ENCODE measurements around the gene GPSM1.

GPSM1 gene

DNA sequence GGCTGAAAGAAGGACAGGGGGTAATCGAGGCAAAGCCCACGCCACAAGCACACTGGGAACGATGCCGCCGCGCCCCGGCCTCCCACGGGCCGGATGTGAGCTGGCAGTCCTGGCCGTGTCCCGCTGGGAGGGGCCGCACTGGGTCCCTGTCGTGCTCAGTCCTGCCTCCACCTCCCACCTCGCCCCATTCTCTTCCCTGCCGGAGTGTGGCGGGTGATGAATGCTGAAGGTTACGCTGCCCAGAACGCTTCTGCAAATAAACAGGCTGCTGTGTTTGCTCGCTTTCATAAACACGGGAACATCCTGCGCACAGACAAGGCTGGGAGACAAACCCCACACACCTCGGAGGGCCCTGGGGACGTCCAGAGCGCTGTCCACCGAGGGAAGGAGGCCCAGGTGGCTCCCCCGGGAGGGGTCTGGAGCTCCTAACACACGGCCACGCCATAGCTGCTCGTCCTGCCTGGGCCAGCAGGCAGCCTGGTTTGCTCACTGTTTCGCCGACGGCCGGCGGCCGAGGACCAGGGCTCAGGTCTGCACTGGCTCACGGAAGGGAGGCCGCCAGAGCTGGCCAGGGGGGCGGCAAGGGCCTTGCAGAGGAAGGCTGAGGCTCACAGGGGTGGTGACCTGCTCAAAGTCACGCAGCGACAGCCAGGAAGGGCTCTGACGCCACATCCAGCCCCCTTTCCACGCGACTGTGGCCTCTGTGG is 33.9 kb downstream of the GPSM1 start:
- Histone ChIP-seq H3K27me3 (ENCODE audit: low read depth) (no peaks in the 10 kb centered on the region), H3K36me3 (replicated peaks) (no peaks in the 10 kb centered on the region; the same call in 1 of the 2 replicates), H3K9me3 (no peaks in the 10 kb centered on the region), H3K4me3 (no peak overlapping the region), H3K4me1 (peaks cover 8% of the 10 kb centered on the region)
- in situ Hi-C loops (cut with MboI; ENCODE audit: low sequenced_read_pairs): no loop called here
- no peak for DNase-seq (ENCODE audit: low spot score in 2 of 2)

DNA sequence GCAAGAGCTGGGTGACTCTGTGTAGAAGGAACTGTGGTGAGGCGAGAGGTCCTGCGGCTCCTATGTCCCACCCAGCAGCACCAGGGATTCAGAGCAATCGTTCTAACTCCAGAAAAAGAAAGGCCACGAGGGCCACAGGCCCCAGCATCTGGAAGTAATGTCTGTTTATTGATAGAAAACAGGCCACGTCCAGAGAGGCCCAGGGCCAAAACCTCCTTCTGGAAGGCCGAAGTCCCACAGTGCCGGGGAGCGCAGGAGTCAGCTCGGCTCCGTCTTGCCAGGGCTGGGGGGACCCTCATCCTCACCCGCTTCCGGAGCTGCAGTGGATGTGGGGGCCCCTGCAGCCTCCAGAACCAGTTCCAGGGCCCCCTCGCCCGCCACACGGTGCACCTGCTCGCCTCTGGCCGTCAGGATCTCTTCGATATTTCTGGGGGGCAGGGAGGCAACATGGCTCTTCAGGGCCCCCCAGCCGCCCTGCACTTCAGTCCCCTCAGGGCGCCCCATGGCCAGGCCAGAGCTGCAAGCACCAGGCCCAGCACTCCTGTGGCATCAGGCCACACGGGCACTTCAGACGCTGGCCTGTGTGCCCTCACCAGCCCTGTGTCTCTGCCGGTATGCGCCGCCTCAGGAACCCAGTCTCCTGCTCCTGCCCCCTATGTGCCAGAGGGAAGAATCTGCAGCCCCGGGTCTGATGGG is 34.6 kb downstream of the GPSM1 start:
- DNase-seq (ENCODE audit: low spot score in 2 of 2): no peak
- no peaks in the 10 kb centered on the region; the same call in 1 of the 2 replicates for H3K36me3 ChIP-seq (replicated peaks)
- H3K4me1 ChIP-seq: peaks cover 8% of the 10 kb centered on the region
- H3K4me3 ChIP-seq: no peak overlapping the region
- in situ Hi-C loops (cut with MboI; ENCODE audit: low sequenced_read_pairs): no loop called here
- no peaks in the 10 kb centered on the region for H3K9me3 ChIP-seq
- H3K27me3 ChIP-seq (ENCODE audit: low read depth): no peaks in the 10 kb centered on the region

DNA sequence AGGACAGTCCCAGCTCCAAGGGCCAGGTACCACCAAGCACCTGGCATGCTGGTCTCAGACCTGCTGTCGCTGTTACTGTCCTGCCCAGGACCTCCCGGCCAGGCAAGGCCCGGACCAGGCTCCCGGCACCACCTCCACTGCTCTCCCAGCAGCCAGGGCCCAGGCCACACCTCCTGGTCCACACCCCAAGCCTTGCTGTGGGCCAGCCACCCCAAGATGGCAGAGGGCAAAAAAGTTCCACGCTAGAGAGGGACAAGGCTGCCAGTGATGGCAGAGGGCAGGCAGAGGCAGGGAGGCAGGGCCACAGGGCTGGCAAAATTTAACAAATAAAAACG is 35.1 kb downstream of the GPSM1 start:
- no peak for DNase-seq (ENCODE audit: low spot score in 2 of 2)
- no peaks in the 10 kb centered on the region for H3K9me3 ChIP-seq
- no peaks in the 10 kb centered on the region for H3K27me3 ChIP-seq (ENCODE audit: low read depth)
- in situ Hi-C loops (cut with MboI; ENCODE audit: low sequenced_read_pairs): no loop called here
- H3K4me1 ChIP-seq: peaks cover 8% of the 10 kb centered on the region
- no peak overlapping the region for H3K4me3 ChIP-seq
- no peaks in the 10 kb centered on the region; the same call in 1 of the 2 replicates for H3K36me3 ChIP-seq (replicated peaks)

DNA sequence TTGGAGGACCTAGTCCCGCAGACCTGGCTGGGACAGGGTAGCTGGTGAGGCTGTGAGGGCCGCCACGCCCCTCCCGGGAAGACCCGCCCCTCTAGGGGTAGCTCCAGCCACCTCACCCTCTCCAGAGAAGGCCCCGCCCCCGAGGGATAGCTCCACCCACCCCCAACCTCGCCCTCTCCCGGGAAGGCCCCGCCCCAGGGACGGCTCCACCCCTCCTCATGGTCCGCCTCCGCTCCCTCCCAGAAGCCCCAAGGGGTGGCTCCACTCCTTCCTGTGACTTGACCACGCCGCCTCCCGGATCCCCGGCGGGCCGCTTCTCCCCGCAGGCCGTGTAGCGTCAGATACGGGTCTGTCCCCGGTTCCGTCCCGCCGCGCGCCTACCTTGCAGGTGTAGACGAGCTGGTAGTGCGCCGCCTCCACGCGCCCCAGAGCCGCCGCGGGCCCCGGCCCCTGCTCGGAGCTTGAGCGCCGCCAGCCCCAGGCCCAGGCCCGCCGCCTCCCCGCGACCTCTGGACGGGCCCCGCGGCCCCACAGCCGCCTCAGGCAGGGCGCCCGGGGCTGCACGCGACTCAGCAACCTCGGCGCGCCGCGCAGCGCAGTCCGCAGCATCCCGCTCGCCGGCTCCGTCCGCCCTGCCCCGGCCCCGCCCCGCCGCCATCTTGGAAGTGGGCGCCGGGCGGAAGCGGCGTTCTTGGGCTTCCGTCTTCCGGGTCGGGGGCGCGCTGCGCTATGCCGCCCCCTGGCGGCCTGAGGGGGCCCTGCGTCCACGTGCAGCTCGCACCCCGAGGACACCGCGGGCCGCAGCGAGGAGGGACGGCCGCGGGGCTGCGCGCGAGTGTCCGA is 36.0 kb downstream of the GPSM1 start, which contains the start of gene DNLZ:
TSS of gene DNLZ (minus strand) at position 639 of the 843 bp plus-strand sequence. CDS start at position 609, 30 bp downstream.
- Histone ChIP-seq H3K27me3 (ENCODE audit: low read depth) (no peaks in the 10 kb centered on the region), H3K4me3 (peak within 1 kb of the TSS; percentile 76), H3K36me3 (replicated peaks) (no peaks in the 10 kb centered on the region; the same call in 1 of the 2 replicates), H3K9me3 (no peaks in the 10 kb centered on the region), H3K4me1 (peaks cover 8% of the 10 kb centered on the region)
- in situ Hi-C loops (cut with MboI; ENCODE audit: low sequenced_read_pairs): no loop called here
- DNase-seq (ENCODE audit: low spot score in 2 of 2): peak; percentile 91 to 99

DNA sequence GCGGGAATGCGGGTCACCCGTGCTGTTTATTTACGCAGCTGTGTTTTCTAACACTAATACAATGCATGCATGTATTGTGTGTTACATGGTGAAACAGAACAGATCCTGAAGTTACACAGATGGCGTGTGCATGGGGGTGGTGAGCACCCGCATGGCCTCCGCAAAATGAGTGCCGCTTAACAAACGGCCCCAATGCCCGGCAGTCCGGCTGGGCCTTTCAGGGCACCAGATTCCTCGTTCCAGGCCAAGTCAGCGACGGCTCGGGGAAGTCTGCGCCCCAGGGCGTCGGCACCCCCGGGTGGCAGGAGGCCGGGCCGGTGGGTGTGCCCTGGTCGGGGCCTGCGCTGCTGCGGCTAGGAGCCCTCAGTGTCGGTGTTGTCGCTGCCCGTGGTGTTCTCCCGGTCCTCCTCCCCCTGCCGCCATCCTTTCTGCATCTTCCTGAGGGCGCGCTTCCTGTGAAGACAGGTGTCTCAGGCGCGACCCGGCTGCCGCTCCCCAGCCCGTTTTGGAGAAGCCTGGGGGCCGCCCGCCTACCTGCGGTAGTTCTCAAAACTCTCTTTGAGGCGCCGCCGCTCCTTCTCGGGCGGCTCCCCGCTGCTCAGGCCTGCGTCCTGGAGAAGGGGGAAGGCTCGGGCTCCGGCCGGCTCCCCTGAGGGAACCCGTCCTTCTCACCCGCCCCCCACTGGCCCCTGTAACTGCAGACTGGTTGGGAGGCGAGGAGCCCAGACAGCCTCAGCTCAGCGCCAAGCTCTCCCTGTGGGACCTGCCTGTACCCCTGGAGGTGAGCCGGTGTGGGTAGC is 36.8 kb downstream of the GPSM1 start:
- H3K9me3 ChIP-seq: no peaks in the 10 kb centered on the region
- DNase-seq (ENCODE audit: low spot score in 2 of 2): no peak
- in situ Hi-C loops (cut with MboI; ENCODE audit: low sequenced_read_pairs): no loop called here

DNA sequence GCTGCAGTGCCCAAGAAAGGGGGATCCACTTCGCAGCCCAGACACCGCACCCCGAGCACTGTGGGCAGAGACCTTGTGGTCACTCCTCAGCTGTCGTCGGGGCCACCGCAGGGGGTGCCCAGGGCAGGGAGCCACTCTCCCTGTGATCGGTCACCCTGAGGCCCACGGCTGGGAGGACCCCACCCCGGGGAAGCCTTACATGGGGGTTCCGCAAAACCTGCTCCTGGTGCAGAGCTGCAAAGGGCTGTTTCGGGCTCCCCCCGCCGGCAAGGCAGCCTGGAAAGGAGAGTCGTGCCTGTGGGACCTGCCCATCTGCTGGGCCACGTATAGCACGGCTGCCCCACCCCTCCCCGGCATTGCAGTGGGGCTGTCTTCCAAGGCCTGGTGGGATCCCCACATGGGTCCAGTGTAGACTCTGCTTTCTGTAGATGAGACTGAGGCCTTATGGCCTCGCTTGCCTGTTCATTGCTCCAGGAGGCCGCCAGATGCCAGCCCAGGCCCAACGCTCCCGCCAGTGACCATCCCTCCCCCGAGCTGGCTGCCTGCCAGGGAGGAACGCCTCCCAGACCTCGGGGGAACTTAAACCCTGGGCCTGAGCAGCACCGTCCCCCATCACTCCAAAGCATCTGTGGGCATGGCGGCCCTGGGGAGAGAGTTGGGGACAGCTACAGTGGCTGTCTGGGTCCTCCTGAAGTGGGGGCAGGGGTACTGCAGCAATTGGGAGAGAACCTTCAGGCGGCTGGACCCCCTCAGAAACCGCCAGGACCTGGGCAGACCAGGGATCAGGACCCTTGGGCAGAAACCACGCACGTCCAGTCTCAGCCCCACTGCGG is 37.8 kb downstream of the GPSM1 start:
- DNase-seq (ENCODE audit: low spot score in 2 of 2): no peak
- no peaks in the 10 kb centered on the region for H3K9me3 ChIP-seq
- in situ Hi-C loops (cut with MboI; ENCODE audit: low sequenced_read_pairs): no loop called here
- no peaks in the 10 kb centered on the region; the same call in 1 of the 2 replicates for H3K36me3 ChIP-seq (replicated peaks)
- H3K4me1 ChIP-seq: peaks cover 8% of the 10 kb centered on the region
- no peaks in the 10 kb centered on the region for H3K27me3 ChIP-seq (ENCODE audit: low read depth)
- H3K4me3 ChIP-seq: no peak overlapping the region

More for the DNA sequence above, 36.8 kb downstream of the GPSM1 start:
- peak overlapping the region; percentile 6; the same call in 1 of the 2 replicates for H3K4me3 ChIP-seq
- H3K36me3 ChIP-seq (replicated peaks): no peaks in the 10 kb centered on the region; the same call in 1 of the 2 replicates
- H3K4me1 ChIP-seq: peaks cover 8% of the 10 kb centered on the region
- H3K27me3 ChIP-seq (ENCODE audit: low read depth): no peaks in the 10 kb centered on the region

DNA sequence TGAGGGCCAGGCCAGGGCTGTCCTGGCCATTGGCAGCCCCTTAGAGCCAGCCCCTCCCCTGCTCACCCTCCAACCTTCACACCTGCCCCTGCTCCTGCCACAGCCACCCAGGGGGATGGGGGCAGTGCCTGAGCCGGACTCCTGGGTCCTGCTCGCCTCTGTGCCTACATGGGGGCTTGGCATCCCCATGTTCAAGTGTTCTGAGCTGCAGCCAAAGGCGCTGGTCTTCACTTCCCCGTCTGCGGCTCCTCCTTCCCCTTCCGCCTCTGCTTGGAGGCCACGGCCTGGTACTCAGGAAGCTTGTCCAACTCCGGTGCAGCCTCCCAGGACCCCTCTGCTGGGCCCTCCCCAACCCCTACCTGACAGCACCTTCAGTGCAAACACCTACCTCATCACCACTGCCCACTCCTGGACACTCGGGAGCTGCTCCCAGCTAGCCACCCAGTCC is 38.5 kb downstream of the GPSM1 start:
- in situ Hi-C loops (cut with MboI; ENCODE audit: low sequenced_read_pairs): no loop called here
- Histone ChIP-seq H3K4me1 (peaks cover 8% of the 10 kb centered on the region), H3K36me3 (replicated peaks) (no peaks in the 10 kb centered on the region; the same call in 1 of the 2 replicates), H3K27me3 (ENCODE audit: low read depth) (no peaks in the 10 kb centered on the region), H3K9me3 (no peaks in the 10 kb centered on the region), H3K4me3 (no peak overlapping the region)
- DNase-seq (ENCODE audit: low spot score in 2 of 2): no peak

DNA sequence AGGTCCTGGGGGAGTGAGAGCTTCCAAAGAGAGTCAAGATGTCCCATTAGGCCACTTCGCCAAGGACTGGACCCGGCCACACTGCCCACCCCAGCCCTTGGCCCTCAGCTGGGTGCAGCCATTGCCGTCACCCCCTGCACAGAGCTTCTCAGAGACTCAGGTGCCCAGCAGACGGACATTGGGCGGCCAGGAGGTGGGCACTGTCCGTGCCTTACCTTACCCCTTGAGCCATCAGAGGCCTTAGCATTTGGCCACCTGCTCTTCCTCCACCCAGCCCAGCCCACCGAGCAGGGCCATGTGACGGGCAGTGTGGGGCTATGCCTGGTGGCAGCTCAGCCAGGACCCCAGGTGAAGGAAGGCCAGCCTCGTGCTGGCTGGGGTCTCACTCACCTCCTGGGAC is 39.5 kb downstream of the GPSM1 start:
- Histone ChIP-seq H3K4me3 (no peak overlapping the region), H3K36me3 (replicated peaks) (no peaks in the 10 kb centered on the region; the same call in 1 of the 2 replicates), H3K4me1 (peaks cover 8% of the 10 kb centered on the region), H3K9me3 (no peaks in the 10 kb centered on the region), H3K27me3 (ENCODE audit: low read depth) (no peaks in the 10 kb centered on the region)
- in situ Hi-C loops (cut with MboI; ENCODE audit: low sequenced_read_pairs): no loop called here
- no peak for DNase-seq (ENCODE audit: low spot score in 2 of 2)

DNA sequence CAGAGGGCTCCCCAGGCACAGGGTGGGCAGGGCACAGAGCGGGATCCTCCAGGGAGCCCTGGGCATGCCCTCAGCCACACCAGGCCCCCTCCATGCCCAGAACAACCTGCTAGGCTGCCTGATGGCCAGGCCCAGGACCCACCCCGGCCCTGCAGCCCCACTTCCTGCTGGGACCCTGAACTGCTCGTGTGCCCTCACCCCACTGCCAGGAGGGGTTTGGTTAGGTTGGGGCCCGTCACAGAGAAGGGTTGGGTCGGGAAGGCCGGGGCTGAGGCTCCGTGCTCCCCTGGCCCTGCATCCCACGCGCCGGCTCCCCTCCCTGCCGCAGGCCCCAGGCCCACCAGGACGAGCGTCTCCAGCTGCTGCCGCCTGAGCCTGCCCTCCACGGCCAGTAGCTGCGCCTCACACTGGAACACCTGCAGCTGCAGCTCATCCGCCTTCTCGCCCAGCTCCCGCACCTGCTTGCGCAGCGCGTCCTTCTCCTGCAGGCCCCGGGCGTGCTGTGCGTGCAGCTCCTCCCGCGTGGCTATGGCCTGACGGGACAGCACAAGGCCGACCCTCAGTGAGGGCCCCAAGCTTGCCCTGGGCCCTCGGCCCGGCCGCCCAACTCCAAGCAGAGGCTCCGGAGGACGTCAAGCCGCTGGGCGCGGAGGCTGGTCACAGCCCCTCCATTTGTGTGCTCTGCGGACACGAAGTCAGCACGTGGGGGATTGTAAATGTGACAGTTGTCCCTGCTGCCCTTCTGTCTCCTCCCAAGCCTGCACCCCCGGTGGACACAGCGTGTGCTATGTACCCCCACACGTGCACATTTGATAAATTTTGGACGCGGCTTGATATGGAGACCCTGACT is 40.2 kb downstream of the GPSM1 start:
- Histone ChIP-seq H3K27me3 (ENCODE audit: low read depth) (no peaks in the 10 kb centered on the region), H3K4me3 (no peak overlapping the region), H3K4me1 (peaks cover 8% of the 10 kb centered on the region), H3K36me3 (replicated peaks) (no peaks in the 10 kb centered on the region; the same call in 1 of the 2 replicates), H3K9me3 (no peaks in the 10 kb centered on the region)
- in situ Hi-C loops (cut with MboI; ENCODE audit: low sequenced_read_pairs): no loop called here
- DNase-seq (ENCODE audit: low spot score in 2 of 2): no peak

DNA sequence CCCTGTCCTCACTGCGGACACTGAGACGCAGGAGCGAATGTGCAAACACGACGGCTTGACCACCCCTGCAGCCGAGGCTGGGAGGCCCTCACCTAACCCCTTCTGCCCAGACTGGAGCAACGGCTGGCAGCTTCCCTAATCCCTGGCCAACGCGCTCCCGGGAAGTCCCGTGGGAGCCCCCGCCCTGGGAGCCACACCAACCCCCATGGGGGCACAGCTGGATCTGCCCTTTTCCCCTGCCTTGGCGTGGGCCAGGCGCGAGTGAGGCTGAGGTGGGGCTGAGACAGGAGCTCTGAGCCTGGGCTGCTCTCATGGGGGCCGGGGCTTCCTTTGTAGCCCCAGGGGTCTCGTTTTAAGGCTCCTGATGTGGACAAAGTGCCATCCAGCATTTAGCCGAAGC is 40.9 kb downstream of the GPSM1 start:
- Histone ChIP-seq H3K9me3 (no peaks in the 10 kb centered on the region), H3K4me3 (no peak overlapping the region), H3K4me1 (peaks cover 5% of the 10 kb centered on the region), H3K36me3 (replicated peaks) (no peaks in the 10 kb centered on the region; the same call in 1 of the 2 replicates), H3K27me3 (ENCODE audit: low read depth) (no peaks in the 10 kb centered on the region)
- DNase-seq (ENCODE audit: low spot score in 2 of 2): no peak
- in situ Hi-C loops (cut with MboI; ENCODE audit: low sequenced_read_pairs): no loop called here

DNA sequence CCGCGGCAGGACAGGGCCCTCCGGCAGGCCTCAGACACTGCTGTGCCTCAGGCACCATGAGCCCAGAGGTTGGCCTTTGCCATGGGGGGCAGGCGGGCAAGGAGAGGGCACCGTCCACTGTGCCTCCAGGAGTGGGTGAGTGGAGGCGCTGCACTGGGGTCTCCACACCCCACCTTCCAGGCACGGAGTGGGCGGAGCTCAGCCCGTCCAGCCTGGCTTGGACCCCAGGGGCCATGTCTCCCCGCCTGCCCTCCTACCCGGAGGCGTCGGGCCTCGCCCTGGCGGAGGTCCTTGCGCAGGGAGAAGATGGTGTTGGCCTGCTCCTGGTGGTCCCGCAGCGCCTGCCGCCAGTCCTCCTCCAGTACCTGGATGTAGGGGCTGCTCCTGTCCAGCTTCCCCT is 42.7 kb downstream of the GPSM1 start:
- Histone ChIP-seq H3K4me1 (no peaks in the 10 kb centered on the region), H3K36me3 (replicated peaks) (no peaks in the 10 kb centered on the region; the same call in none of the 2 replicates), H3K9me3 (no peaks in the 10 kb centered on the region), H3K27me3 (ENCODE audit: low read depth) (no peaks in the 10 kb centered on the region), H3K4me3 (no peak overlapping the region)
- in situ Hi-C loops (cut with MboI; ENCODE audit: low sequenced_read_pairs): no loop called here
- no peak for DNase-seq (ENCODE audit: low spot score in 2 of 2)
